ENCODE measurements around the gene XPC.
A peak's percentile ranks its signal among the peaks of the same experiment; 100 is the strongest.

XPC gene

GRCh38 chr3:14170531-14171159, 7.8 kb downstream of the XPC start:
- peak; percentile 33 for DNase-seq (ENCODE audit: low spot score)

DNA sequence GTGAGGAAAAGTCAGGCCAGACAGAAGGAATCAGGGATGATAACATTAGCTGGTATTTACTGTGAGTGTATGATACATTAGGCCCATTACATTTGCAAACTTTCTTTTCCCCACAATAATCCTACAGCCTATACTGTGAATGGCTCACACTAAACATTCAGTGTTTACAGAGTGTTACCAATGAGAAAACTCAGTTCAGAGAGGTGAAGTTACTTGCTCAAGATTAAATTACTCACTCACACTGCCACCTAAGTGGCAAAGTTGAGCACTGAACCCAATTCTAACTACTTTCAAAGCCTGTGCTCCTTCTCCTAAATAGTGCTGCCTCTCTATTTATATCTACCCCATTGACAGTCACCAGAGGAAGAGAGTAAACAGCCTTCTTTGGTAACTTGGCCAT, 8.5 kb downstream of the XPC start:
- no peak for DNase-seq (ENCODE audit: low spot score)

DNA sequence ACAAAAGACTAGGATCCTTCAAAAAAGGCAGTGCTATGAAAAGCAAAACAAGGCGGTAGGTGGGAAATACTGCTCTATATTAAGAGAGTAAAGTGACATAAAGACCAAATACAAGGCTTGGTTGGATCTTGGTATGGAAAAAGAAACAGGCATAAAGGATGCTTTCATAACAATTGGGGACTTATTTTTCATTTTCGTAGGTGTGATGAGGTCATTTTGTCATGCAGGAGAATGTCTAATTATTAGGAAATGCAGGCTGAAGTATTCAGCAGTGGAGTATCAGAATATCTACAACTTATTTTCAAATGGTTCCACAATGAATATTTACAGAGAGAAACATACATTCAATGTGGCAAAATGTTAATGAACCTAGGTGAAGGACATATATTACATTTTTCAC, 9.0 kb downstream of the XPC start:
- no peak for DNase-seq (ENCODE audit: low spot score)

- DNase-seq (ENCODE audit: low spot score): no peak
Observed at GRCh38 chr3:14166877-14167603, 11.4 kb downstream of the XPC start.

DNA sequence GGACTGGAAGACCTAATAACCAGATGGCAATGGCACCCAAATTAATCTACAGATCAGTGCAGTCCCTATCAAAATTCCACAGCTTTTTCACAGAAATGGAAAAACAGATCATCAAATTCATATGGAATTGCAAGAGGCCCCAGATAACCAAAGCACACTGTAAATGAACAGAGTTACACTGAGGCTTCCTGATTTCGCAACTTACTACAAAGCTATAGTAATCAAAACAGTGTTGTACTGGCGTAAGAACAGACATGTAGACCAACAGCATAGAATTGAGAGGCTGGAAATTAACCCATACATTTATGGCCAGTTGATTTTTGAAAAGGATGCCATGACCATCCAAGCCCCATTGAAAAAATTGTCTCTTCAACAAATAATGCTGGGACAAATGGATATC, 16.2 kb downstream of the XPC start:
- DNase-seq (ENCODE audit: low spot score): no peak

- DNase-seq (ENCODE audit: low spot score): no peak
Observed at GRCh38 chr3:14161282-14161681, 17.1 kb downstream of the XPC start.

- DNase-seq (ENCODE audit: low spot score): no peak
Observed at GRCh38 chr3:14159426-14159825, 19.0 kb downstream of the XPC start.

- no peak for DNase-seq (ENCODE audit: low spot score)
Observed at GRCh38 chr3:14158370-14158769, 20.0 kb downstream of the XPC start.

GRCh38 chr3:14157951-14158350, 20.4 kb downstream of the XPC start:
- DNase-seq (ENCODE audit: low spot score): no peak

GRCh38 chr3:14156843-14157561, 21.4 kb downstream of the XPC start:
- no peak for DNase-seq (ENCODE audit: low spot score)

GRCh38 chr3:14156201-14156600, 22.2 kb downstream of the XPC start:
- DNase-seq (ENCODE audit: low spot score): no peak

DNA sequence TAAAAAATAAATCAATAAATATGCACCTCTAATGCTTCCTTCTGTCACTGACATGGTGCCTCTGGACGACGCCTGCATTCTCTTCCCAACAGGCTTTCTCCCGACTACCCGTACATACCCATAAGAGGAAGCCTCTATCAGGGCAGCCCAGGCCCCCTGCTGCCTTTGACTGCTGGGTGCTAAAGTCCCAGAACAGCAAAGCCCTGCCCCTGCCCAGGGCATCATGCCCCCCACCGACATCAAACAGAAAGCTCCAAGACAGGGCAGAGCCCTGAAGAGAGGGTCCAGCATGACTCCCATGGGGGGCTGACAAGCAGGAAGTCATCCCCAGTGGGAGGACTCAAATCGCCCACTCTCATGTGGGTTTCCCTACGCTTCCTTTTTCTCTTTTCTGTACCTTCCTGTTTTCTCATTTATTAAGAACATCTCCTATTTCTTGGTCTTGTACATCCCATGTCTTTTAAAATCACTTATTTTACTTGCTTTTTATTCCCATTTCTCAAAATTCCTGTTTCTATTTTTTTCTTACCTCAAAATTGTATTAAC, 23.4 kb downstream of the XPC start:
- DNase-seq (ENCODE audit: low spot score): no peak

GRCh38 chr3:14154276-14154675, 24.1 kb downstream of the XPC start:
- DNase-seq (ENCODE audit: low spot score): no peak

GRCh38 chr3:14153663-14154062, 24.7 kb downstream of the XPC start:
- DNase-seq (ENCODE audit: low spot score): no peak

DNA sequence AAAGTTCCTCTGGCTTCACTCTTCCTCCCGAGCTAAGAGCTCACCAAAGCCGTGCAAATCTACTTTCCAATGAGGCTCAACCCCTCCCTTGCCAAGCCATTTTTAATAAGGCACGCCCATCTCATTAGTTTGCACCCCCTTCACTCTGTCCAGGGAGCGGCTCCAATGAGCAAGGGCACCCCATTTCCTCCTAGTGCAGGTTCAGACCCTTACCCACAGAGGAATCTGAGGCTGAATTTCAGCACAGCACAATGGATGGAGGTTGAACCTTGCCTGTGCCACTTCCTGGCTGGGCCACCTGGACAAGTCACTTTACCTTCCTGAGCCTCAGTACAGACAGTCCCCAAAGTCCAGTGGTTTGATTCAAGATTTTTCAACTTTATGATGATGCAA, 25.4 kb downstream of the XPC start:
- no peak for DNase-seq (ENCODE audit: low spot score)

DNA sequence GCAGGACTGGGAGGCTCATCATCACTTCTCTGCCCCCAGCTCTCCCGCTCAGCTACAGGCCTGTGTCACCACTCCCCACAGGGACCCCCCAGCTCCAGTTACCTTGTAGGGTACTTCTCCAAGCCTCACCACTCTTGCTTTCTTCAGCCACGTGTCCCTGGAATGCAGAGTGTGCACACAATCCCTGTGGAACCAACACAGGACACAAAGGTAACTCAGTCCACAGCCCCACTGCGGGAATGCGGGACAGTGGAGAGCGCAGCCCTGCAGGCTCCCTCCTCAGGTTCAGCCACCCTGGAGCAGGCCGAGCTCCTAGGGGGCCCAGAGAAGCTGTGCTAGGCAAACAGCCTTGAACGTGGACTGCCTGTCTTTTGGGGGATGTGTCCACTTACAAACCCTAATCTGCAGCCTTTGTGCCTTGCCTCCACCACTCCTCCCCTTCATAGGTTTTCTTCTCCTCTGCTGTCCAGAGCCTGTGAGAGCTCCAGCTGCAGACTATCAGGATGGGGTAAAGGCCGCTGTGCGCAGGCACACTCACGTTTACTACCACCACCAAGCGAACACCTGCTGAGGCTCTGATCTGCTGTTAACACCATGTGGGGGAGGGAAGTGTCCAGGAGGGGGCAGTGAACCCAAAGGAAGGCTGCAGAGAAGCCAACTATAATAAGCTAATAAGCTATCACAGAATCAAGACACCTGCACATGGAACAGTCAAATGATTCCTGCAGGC, 26.0 kb downstream of the XPC start:
- no peak for DNase-seq (ENCODE audit: low spot score)

- no peak for DNase-seq (ENCODE audit: low spot score)
Observed at GRCh38 chr3:14151471-14152083, 26.8 kb downstream of the XPC start.

DNA sequence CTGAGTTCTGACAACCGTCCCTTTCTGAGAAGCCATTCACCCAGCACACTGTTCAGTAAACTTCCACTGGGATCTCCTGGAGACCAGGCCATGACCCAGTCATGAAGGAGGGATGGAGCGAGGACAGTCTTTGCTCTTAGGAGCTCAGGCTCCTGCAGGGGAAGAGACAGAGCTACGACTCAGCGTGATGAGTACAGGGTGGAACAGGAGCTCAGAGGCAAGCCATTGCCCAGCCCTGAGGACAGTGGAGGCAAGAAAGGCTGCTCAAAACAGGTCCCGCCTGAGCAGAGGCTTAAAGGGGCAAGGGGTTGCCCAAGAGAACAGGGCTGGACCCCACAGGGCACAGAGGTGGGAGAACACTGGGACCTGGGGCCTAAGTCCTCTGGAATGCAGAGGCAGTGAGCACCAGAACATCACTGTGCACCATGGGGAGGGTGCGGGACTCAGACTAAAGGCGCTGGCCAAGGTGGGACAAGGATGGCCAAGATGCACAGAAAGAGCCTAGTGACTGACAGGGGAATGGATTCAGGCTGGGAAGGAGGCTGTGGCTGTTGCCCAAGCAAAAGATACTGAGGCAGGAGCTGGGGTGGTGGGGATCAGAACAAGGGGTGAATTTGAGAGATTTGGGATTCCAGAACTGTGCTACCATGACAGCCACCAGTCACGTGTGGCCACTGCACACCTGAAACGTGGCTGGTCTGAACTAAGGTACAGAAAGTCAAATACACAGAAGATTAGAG, 27.7 kb downstream of the XPC start:
- no peak for DNase-seq (ENCODE audit: low spot score)

DNA sequence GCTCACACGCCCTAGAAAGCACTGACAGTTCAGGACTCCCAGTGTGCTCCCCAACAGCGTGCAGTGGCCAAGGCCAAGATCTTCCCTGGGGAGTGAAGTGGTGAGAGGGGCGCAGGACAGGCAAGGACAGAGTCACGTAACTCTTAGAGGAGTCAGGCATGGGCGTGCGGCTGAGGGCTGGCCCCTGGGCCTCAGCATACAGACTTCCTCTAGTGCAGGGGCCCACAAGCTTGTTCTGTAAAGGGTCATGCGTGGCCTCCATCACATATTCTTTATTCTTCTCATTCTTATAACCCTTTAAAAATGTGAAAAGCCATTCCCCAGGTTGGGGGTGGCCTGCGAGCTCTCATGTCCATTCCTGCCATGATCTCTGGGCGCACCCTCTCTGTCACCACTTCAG, 28.3 kb downstream of the XPC start:
- no peak for DNase-seq (ENCODE audit: low spot score)

DNA sequence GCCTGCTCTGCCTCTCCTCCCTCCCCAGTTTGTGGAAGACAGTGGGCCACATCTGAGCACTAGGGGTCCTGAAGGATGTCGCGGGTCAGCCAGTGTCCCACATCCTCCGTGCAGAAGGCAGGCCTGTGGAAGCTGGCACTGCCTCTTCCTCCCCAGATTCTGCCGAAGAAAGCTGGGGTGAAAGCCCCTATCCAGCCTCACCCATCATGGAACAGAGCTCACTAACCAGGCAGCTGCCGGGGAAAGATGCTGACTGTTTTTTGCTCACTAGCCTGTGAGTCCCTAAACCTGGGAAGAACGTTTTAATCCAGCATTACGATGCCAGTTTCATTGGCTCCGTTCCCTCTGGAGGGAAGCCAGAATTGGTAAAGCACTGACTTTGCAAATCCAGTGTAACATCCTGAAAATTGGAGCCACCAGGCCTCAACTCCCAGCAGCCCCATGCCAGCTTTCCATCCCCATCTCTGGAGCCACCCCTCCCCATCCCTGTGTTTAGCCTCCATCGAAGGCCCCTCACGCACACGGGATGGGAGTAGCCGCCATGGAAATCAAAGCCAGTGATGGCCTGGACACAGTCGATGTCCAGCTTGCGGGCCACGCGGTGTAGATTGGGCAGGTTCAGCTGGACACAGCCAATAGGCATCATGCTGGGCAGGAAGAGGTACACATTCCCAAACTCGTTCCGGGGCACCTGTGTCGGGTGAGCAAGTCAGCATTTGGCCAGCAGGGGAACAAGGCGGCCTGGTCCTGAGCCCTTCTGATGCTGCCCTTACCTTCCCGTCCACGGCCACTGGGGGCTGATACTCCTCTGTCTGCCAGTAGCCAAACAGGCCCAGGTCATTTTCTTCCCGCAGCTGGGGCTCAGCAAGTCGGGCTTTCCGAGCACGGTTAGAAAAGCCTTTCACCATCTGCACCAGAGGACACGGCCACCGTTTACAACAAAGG, 30.1 kb downstream of the XPC start:
- DNase-seq (ENCODE audit: low spot score): no peak

All from AG08395 (cell line).